Esophagus squamous epithelium (tissue), 4 donors: ENCODE results near the gene WDFY1.

ENCODE experiments used
- CTCF ChIP-seq, 6 experiments: fragments of 450-650 bp in 4 of 6; fragments of 200-600 bp in 2 of 6; sonication (generic) in 2 of 6; IDR thresholded peaks; one replicate each; pipeline ENCODE4 v1.5.1; 2016 to 2019; ENCODE audit warnings: antibody characterized with exemption in 6 of 6, mild to moderate bottlenecking in 4 of 6, moderate library complexity in 4 of 6
- POLR2A ChIP-seq, 4 donors: fragments of 450-650 bp; IDR thresholded peaks; one replicate each; pipeline ENCODE4 v1.6.1; 2017; ENCODE audit warnings: antibody characterized with exemption in 4 of 4, mild to moderate bottlenecking in 4 of 4, moderate library complexity in 3 of 4

DNA sequence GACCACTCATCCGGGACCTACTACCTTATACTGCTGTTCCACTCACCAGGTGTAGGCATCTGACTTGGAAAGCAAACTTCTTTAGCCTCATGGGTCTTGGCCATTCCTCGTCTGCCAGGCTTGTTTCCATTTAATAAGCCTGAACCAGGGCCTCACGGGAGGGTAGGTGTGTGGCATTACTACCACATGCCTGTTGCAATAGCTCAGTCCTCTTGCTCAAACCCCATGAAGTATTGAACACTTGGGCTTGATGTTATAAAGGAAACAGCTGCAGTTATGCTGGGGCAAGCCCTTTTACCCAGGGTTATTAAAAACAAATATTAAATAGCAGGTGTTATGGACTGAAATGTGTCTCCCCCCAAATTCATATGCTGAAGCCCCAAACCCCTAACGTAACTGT lies 33.3 kb upstream of the WDFY1 start:
- no peak for TF ChIP-seq POLR2A (IDR thresholded peaks at IDR 0.05)
- no peak for TF ChIP-seq CTCF (IDR thresholded peaks at IDR 0.05)
